Measurements from ENCODE around the gene TMEM239. TPM values are rescaled to one million over a fixed set of nuclear protein-coding genes. Genes with fewer than 3 reads are reported as not detected.
A peak's percentile ranks its signal among the peaks of the same experiment; 100 is the strongest.

Gene TMEM239
- total RNA-seq, 1 donor from 2014 or later: not detected

GRCh38 chr20:2836035-2836434 is 19.9 kb downstream of the TMEM239 start:
- H3K4me1 Mint-ChIP-seq (ENCODE audit: unreplicated experiment): peaks cover 7% of the 10 kb centered on the region
- peak; percentile 29 for DNase-seq (ENCODE audit: extremely low spot score, unreplicated experiment)
- no peak overlapping the region for H3K4me3 Mint-ChIP-seq
- no peak for TF ChIP-seq CTCF (conservative IDR thresholded peaks at IDR 0.05)
- H3K27me3 Mint-ChIP-seq: no peaks in the 10 kb centered on the region
- H3K9me3 Mint-ChIP-seq: no peaks in the 10 kb centered on the region
- peaks cover 15% of the 10 kb centered on the region for H3K36me3 Mint-ChIP-seq
- no peak overlapping the region for H3K27ac Mint-ChIP-seq

- H3K9me3 Mint-ChIP-seq: no peaks in the 10 kb centered on the region
- no peaks in the 10 kb centered on the region for H3K27me3 Mint-ChIP-seq
- peak overlapping the region; percentile 46 for H3K4me3 Mint-ChIP-seq
- TF ChIP-seq CTCF (conservative IDR thresholded peaks at IDR 0.05): no peak
- no peak overlapping the region for H3K27ac Mint-ChIP-seq
- H3K36me3 Mint-ChIP-seq: peaks cover 15% of the 10 kb centered on the region
- H3K4me1 Mint-ChIP-seq (ENCODE audit: unreplicated experiment): peaks cover 11% of the 10 kb centered on the region
- no peak for DNase-seq (ENCODE audit: extremely low spot score, unreplicated experiment)
These were observed 21.2 kb downstream of the TMEM239 start for GRCh38 chr20:2837221-2837960.

GRCh38 chr20:2838170-2838797 is 22.1 kb downstream of the TMEM239 start:
- no peaks in the 10 kb centered on the region for H3K9me3 Mint-ChIP-seq
- H3K27ac Mint-ChIP-seq: no peak overlapping the region
- peaks cover 11% of the 10 kb centered on the region for H3K4me1 Mint-ChIP-seq (ENCODE audit: unreplicated experiment)
- peak overlapping the region; percentile 69 for H3K4me3 Mint-ChIP-seq
- no peaks in the 10 kb centered on the region for H3K27me3 Mint-ChIP-seq
- no peak for DNase-seq (ENCODE audit: extremely low spot score, unreplicated experiment)
- no peak for TF ChIP-seq CTCF (conservative IDR thresholded peaks at IDR 0.05)
- peaks cover 15% of the 10 kb centered on the region for H3K36me3 Mint-ChIP-seq

GRCh38 chr20:2838847-2839671 is 22.9 kb downstream of the TMEM239 start:
- no peak for TF ChIP-seq CTCF (conservative IDR thresholded peaks at IDR 0.05)
- Mint-ChIP-seq H3K9me3 (no peaks in the 10 kb centered on the region), H3K4me1 (ENCODE audit: unreplicated experiment) (peaks cover 11% of the 10 kb centered on the region), H3K27me3 (no peaks in the 10 kb centered on the region), H3K27ac (peak overlapping the region; percentile 78), H3K36me3 (peaks cover 15% of the 10 kb centered on the region), H3K4me3 (peak overlapping the region; percentile 91)
- DNase-seq (ENCODE audit: extremely low spot score, unreplicated experiment): no peak

GRCh38 chr20:2839732-2840137 is 23.6 kb downstream of the TMEM239 start:
- peaks cover 15% of the 10 kb centered on the region for H3K36me3 Mint-ChIP-seq
- peak overlapping the region; percentile 78 for H3K27ac Mint-ChIP-seq
- peak overlapping the region; percentile 91 for H3K4me3 Mint-ChIP-seq
- DNase-seq (ENCODE audit: extremely low spot score, unreplicated experiment): no peak
- no peaks in the 10 kb centered on the region for H3K9me3 Mint-ChIP-seq
- H3K27me3 Mint-ChIP-seq: no peaks in the 10 kb centered on the region
- peaks cover 11% of the 10 kb centered on the region for H3K4me1 Mint-ChIP-seq (ENCODE audit: unreplicated experiment)
- TF ChIP-seq CTCF (conservative IDR thresholded peaks at IDR 0.05): no peak
